Effector CD8-positive, alpha-beta T cell (primary cell): ENCODE measurements around the gene ABHD5.

Experiments used
- DNase-seq: peaks from one replicate; lab custom pipeline; 2025; lab: John Stamatoyannopoulos, UW

Gene ABHD5

DNA sequence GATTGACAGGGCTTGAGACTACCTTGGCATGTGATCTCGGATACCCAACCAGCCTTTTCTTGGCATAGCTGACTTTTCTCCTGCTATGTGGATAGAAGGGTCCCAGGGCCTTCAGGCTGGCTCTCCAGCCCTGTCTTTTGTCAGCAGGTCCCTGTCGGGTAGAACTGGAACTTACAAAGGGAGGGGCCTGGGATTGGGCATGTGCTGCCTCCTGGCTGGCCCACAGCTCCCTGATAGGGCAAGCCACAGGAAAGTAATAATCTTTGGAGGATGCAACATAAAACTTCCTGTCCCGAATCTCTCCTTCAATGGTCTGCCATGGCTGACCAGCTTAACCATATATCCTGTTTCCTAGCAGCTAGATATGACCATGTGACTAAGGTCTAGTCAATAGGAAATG, 89.1 kb downstream of the ABHD5 start:
- no peak for DNase-seq

DNA sequence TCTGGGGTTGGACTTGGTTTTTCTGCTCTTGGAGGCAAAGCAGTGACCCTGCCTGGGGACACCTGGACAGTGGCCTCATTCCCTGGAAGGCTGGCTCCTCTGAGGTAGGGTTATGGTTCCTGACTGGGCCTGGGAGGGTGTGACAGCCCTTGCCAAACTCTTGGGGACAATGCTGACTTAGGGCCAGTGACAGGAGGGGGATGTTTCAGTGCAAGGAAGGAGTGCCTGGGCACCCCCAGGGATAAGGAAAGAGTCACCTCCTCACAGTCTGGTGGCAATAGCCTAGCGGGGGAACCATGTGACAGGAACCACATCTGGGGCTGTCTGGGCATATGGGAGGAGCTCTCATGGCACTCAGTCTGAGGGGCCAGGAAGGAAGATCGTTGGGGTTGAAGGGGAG, 91.8 kb downstream of the ABHD5 start:
- DNase-seq: no peak
